Measurements from ENCODE around the gene FAM110D.

DNA sequence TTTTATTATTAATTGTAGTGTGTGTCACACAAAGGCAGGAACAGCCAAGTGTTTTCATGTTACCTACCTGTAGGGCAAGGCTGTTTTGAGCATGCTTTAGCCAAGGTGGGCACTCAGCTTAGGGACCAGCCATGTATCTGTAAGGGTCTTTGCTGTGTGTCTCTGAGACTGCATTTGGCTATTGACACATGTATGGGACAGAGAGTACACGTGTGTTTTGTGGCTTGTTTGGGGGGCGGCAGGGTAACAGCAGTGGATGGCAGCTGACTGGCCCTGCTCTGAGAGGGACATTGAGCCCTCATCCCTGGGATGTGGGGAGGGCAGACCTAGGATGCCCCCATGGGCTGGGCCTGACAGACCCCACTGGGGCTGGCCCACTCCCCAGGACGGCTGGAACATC lies 38.4 kb downstream of the FAM110D start:
- TF ChIP-seq, protein P1, sequence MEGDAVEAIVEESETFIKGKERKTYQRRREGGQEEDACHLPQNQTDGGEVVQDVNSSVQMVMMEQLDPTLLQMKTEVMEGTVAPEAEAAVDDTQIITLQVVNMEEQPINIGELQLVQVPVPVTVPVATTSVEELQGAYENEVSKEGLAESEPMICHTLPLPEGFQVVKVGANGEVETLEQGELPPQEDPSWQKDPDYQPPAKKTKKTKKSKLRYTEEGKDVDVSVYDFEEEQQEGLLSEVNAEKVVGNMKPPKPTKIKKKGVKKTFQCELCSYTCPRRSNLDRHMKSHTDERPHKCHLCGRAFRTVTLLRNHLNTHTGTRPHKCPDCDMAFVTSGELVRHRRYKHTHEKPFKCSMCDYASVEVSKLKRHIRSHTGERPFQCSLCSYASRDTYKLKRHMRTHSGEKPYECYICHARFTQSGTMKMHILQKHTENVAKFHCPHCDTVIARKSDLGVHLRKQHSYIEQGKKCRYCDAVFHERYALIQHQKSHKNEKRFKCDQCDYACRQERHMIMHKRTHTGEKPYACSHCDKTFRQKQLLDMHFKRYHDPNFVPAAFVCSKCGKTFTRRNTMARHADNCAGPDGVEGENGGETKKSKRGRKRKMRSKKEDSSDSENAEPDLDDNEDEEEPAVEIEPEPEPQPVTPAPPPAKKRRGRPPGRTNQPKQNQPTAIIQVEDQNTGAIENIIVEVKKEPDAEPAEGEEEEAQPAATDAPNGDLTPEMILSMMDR (IDR thresholded peaks at IDR 0.05), result no peak
- TF ChIP-seq POLR2A (IDR thresholded peaks at IDR 0.05), result no peak

All from thyroid gland (tissue), 4 donors.